Keratinocyte (primary cell): ENCODE measurements around the gene RBMS3.

Source experiments
- EZH2 ChIP-seq: IDR thresholded peaks from one replicate; pipeline ENCODE4 v1.6.1; 2012; ENCODE audit warnings: inconsistent platforms, mild to moderate bottlenecking, low read length, moderate library complexity
- TF ChIP-seq, protein P1 (sequence below), 3 experiments: IDR thresholded peaks in 1 of 3; conservative IDR thresholded peaks in 1 of 3; optimal IDR thresholded peaks in 1 of 3; 2 replicates in 2 of 3; 3 replicates in 1 of 3; pipeline versions ENCODE3 to v1.5.1; 2011; ENCODE audit warnings: low read length in 3 of 3, mild to moderate bottlenecking in 3 of 3, moderate library complexity in 2 of 3, control low read depth in 1 of 3, inconsistent platforms in 1 of 3; ENCODE audit not compliant: insufficient read depth in 2 of 3; ENCODE audit errors: extremely low read depth in 1 of 3

DNA sequence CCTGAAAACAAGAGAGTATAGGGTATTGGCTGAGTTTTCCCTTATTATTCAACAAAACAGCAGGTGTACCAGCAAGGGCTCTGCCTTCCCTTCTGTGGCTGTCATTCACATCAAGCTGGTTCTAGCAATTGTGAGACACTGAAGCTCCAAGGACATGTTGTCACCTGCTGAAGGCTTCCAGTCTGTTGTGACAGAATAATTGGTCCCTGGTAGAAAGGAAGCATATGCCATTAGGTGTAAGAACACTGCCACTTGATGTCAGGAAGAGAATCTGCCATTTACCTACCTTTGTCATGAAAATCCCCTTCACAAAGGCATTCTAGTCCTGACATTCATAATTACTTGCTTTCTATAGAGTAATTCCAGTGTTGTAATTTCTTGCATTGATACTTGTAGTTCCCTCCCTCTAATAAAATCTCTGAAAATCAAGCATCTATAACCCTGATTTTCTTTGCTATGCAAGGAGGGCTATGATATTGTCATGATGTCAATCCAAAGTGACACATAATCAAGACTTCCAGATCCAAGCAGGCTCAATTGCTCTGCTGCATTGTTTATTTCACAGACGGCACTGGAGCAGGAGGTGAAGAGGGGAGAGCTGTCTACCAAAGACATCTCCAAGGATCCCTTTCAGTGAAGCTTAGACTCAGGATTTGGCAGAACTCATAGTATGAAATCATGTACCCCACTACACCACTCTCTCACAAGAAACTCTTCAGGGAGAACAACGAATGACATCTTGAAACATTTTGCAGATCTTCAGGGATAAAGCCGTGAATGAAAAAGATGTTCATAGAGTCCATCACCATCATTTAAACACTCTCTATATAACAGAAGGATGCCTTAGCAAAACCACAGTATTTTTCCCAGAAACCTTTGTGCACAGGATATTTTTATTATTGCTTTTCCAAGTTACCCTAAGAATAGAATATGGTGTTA, 425.3 kb downstream of the RBMS3 start:
- TF ChIP-seq, protein P1, sequence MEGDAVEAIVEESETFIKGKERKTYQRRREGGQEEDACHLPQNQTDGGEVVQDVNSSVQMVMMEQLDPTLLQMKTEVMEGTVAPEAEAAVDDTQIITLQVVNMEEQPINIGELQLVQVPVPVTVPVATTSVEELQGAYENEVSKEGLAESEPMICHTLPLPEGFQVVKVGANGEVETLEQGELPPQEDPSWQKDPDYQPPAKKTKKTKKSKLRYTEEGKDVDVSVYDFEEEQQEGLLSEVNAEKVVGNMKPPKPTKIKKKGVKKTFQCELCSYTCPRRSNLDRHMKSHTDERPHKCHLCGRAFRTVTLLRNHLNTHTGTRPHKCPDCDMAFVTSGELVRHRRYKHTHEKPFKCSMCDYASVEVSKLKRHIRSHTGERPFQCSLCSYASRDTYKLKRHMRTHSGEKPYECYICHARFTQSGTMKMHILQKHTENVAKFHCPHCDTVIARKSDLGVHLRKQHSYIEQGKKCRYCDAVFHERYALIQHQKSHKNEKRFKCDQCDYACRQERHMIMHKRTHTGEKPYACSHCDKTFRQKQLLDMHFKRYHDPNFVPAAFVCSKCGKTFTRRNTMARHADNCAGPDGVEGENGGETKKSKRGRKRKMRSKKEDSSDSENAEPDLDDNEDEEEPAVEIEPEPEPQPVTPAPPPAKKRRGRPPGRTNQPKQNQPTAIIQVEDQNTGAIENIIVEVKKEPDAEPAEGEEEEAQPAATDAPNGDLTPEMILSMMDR (optimal IDR thresholded peaks at IDR 0.05 in 1 of 3, IDR thresholded peaks at IDR 0.05 in 1 of 3, conservative IDR thresholded peaks at IDR 0.05 in 1 of 3; ENCODE audit: extremely low read depth in 1 of 3, insufficient read depth in 2 of 3, low read length in 3 of 3), result no peak
- TF ChIP-seq EZH2, result no peak
